Smooth muscle cell (in vitro differentiated cells): ENCODE data around the gene SPPL2B. TPM values are rescaled to one million over a fixed set of nuclear protein-coding genes. Genes with fewer than 3 reads are reported as not detected.

Experiments
- DNase-seq: peaks from one replicate; lab custom pipeline; 2025; ENCODE audit not compliant: unreplicated experiment; lab: John Stamatoyannopoulos, UW
- H2AFZ ChIP-seq: fragments of 200-600 bp; sonication (generic); 2 replicates; pipeline ENCODE4 v1.6.0; 2016; ENCODE audit warnings: antibody characterized with exemption, low read depth, mild to moderate bottlenecking
- H3F3A ChIP-seq: fragments of 200-600 bp; sonication (generic); 2 replicates; pipeline ENCODE4 v1.6.0; 2017; ENCODE audit warnings: antibody characterized with exemption, low read depth
- H3K27ac ChIP-seq: fragments of 200-600 bp; sonication (generic); 2 replicates; pipeline ENCODE4 v1.5.1; 2016; ENCODE audit warnings: low read depth, mild to moderate bottlenecking
- H3K27me3 ChIP-seq: fragments of 200-600 bp; sonication (generic); 2 replicates; pipeline ENCODE4 v1.6.1; 2016; ENCODE audit warnings: low read depth, mild to moderate bottlenecking
- H3K36me3 ChIP-seq: fragments of 200-600 bp; sonication (generic); 2 replicates; pipeline ENCODE4 v1.5.1; 2016; ENCODE audit warnings: low read depth
- H3K4me1 ChIP-seq: fragments of 200-600 bp; sonication (generic); 2 replicates; pipeline ENCODE4 v1.5.1; 2016; ENCODE audit warnings: low read depth
- H3K4me2 ChIP-seq: fragments of 200-600 bp; sonication (generic); 2 replicates; pipeline ENCODE4 v1.6.0; 2016; ENCODE audit warnings: mild to moderate bottlenecking
- H3K4me3 ChIP-seq: fragments of 200-600 bp; sonication (generic); 2 replicates; pipeline ENCODE4 v1.5.1; 2016; ENCODE audit warnings: mild to moderate bottlenecking
- H3K79me2 ChIP-seq: fragments of 200-600 bp; sonication (generic); 2 replicates; pipeline ENCODE4 v1.6.0; 2016; ENCODE audit warnings: low read depth, mild to moderate bottlenecking
- H3K9ac ChIP-seq: fragments of 200-600 bp; sonication (generic); 2 replicates; pipeline ENCODE4 v1.6.0; 2016; ENCODE audit warnings: low read depth
- H3K9me3 ChIP-seq: fragments of 200-600 bp; sonication (generic); replicated peaks from 2 replicates; pipeline ENCODE4 v1.5.1; 2016; ENCODE audit warnings: low read depth
- H4K20me1 ChIP-seq: fragments of 200-600 bp; sonication (generic); 2 replicates; pipeline ENCODE4 v1.6.0; 2016; ENCODE audit warnings: low read depth
- WGBS: methylation state at CpG from one replicate; pipeline ENCODE4 v1.1.7; 2016; ENCODE audit warnings: low lambda C conversion rate; 5-methylcytosine and 5-hydroxymethylcytosine counted together
- polyA plus RNA-seq: library from polyadenylated mRNA; unstranded; fragments of >200 nt; fragmentation: Nextera tagmentation; extraction: Ambion mirVana; gene quantifications from 2 replicates; pipeline ENCODE4 v1.2.1, GENCODE V29; 2016
- total RNA-seq: library from RNA; depleted of rRNA; stranded (reverse); fragments of >200 nt; gene quantifications from 2 replicates; pipeline ENCODE4 v1.2.3, GENCODE V29; 2014
- TF ChIP-seq, protein P1 (sequence below): fragments of 200-600 bp; sonication (generic); IDR thresholded peaks from 2 replicates; pipeline ENCODE4 v1.5.1; 2017; ENCODE audit warnings: borderline replicate concordance, mild to moderate bottlenecking, antibody characterized with exemption; ENCODE audit not compliant: insufficient read depth, poor library complexity, severe bottlenecking

Gene SPPL2B
- total and polyA plus RNA-seq, 2 experiments from 2014 or later = 53.6 to 54.7 TPM

DNA sequence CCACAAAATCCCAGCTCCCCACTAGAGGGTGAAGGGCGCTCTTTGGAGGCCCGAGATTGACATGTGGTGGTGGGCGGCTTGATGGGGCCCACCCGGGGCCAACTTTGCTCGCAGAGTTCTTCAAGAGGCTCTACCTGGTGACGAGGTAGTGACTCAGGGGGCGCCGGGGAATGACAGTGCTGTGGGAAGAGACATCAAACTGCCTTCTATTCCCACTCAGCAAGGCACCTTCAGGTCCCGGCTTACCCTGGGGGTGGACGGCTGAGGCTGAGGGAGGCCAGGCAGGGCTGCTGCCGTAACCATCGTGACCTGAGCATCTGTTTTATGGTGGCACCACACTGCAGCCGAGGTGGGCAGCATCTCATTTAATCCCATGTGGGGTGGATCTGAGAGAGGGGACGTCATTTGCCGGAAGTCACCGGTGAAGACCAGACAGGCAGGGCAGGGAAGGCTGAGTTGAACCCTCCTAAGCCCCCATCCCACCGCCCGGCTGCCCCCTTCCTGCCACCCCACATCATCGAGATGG lies 22.1 kb upstream of the SPPL2B start:
- no peak for DNase-seq
- WGBS = 87% methylated on average over 19 of the region's 19 CpGs
- Histone ChIP-seq H4K20me1 (no peaks in the 10 kb centered on the region), H3K9me3 (no peaks in the 10 kb centered on the region), H2AFZ (no peak overlapping the region), H3K4me3 (no peak overlapping the region), H3K4me2 (no peak overlapping the region), H3K79me2 (no peaks in the 10 kb centered on the region), H3K27me3 (peaks cover 16% of the 10 kb centered on the region), H3F3A (no peaks in the 10 kb centered on the region), H3K4me1 (no peaks in the 10 kb centered on the region), H3K36me3 (no peaks in the 10 kb centered on the region), H3K27ac (no peak overlapping the region), H3K9ac (no peak overlapping the region)
- TF ChIP-seq, protein P1, sequence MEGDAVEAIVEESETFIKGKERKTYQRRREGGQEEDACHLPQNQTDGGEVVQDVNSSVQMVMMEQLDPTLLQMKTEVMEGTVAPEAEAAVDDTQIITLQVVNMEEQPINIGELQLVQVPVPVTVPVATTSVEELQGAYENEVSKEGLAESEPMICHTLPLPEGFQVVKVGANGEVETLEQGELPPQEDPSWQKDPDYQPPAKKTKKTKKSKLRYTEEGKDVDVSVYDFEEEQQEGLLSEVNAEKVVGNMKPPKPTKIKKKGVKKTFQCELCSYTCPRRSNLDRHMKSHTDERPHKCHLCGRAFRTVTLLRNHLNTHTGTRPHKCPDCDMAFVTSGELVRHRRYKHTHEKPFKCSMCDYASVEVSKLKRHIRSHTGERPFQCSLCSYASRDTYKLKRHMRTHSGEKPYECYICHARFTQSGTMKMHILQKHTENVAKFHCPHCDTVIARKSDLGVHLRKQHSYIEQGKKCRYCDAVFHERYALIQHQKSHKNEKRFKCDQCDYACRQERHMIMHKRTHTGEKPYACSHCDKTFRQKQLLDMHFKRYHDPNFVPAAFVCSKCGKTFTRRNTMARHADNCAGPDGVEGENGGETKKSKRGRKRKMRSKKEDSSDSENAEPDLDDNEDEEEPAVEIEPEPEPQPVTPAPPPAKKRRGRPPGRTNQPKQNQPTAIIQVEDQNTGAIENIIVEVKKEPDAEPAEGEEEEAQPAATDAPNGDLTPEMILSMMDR = no peak

DNA sequence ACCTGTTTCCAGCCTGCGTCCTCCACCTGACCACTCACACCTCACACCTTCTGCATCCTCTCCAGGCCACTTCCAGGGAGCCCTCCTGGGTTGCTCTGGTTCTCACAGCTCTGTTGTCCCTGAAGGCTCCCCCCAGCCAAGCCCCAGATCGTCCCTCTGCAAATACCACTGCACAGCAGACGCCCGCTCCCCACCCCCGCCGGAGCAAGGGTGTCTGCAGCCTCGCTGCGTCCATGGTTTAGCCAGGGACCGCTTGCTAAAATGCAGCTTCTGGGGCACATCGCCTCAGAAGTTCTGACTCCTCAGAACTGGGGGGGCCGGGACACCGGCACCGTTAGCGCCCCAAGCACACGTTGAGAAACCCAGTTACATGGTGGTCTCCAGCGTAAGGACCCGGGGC lies 21.5 kb upstream of the SPPL2B start:
- no peak overlapping the region for H3K4me3 ChIP-seq
- H3K9ac ChIP-seq = no peak overlapping the region
- peaks cover 16% of the 10 kb centered on the region for H3K27me3 ChIP-seq
- no peak overlapping the region for H3K27ac ChIP-seq
- H4K20me1 ChIP-seq = no peaks in the 10 kb centered on the region
- no peaks in the 10 kb centered on the region for H3K9me3 ChIP-seq
- H3F3A ChIP-seq = no peaks in the 10 kb centered on the region
- no peaks in the 10 kb centered on the region for H3K4me1 ChIP-seq
- WGBS = 82% methylated on average over 16 of the region's 17 CpGs
- H3K36me3 ChIP-seq = no peaks in the 10 kb centered on the region
- TF ChIP-seq, protein P1 = no peak
- no peak overlapping the region for H2AFZ ChIP-seq
- H3K79me2 ChIP-seq = no peaks in the 10 kb centered on the region
- no peak for DNase-seq
- H3K4me2 ChIP-seq = no peak overlapping the region

DNA sequence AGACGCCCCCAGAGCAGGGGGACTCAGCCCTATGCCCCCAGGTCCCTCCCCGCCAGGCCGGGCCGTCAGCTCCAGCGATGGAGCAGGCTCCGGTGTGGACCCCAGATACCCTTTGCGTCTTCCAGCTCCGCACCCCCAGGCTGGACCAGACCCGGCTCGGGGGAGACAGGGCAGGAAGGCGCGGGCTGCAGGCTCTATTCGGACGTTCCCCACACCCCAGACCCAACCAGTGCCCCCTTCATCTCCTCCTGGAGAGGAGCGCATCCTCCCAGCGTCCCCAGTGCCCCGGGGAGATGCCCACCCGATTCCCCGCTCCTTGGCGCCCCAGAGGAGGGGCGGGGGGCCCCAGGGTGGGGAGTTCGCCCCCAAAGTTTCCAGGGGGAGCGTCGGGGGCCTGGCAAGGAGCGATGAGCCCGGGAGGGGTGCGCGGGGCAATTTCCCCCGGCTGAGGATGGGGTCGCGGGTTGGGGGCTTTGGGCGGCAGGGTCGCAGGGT lies 20.9 kb upstream of the SPPL2B start:
- H3K4me2 ChIP-seq = no peak overlapping the region
- H3F3A ChIP-seq = no peaks in the 10 kb centered on the region
- H2AFZ ChIP-seq = no peak overlapping the region
- no peak for DNase-seq
- TF ChIP-seq, protein P1 = no peak
- H3K9ac ChIP-seq = no peak overlapping the region
- H3K27ac ChIP-seq = no peak overlapping the region
- H3K9me3 ChIP-seq = no peaks in the 10 kb centered on the region
- H3K79me2 ChIP-seq = no peaks in the 10 kb centered on the region
- 79% methylated on average over 7 of the region's 33 CpGs for WGBS
- H3K36me3 ChIP-seq = no peaks in the 10 kb centered on the region
- H3K4me1 ChIP-seq = no peaks in the 10 kb centered on the region
- H3K4me3 ChIP-seq = no peak overlapping the region
- H3K27me3 ChIP-seq = peaks cover 16% of the 10 kb centered on the region
- no peaks in the 10 kb centered on the region for H4K20me1 ChIP-seq

DNA sequence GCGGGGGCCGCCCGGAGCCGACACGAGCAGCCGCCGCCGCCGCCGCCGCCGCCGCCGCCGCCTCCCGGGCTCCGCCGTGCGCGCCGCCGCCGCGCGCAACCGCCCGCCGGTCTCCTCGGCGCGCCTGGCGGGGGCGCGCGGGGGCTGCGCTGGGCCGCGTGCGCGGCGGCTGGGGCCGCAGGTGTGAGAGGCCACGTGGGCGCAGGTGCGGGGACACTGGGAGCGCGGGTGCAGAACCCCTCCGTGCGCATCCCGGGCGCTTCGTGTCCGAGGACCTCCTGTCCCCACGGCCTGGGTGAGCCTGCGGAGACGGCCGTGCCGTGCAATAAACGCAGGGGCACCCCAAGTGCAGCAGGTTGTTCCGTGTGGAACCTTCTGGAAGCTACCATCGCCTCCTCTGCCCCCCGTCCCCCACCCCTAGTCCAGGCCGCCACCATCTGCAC lies 20.3 kb upstream of the SPPL2B start, which contains the start of gene LINGO3:
Gene LINGO3, minus strand, starts transcription at position 41 of the 443 bp plus-strand sequence. CDS start 16,378 bp downstream, outside the sequence.
- TF ChIP-seq, protein P1 = no peak
- Histone ChIP-seq H3K27me3 (peaks cover 16% of the 10 kb centered on the region), H3K9me3 (no peaks in the 10 kb centered on the region), H3K27ac (no peak within 1 kb of the TSS), H4K20me1 (no peaks in the 10 kb centered on the region), H3K4me1 (no peaks in the 10 kb centered on the region), H3F3A (no peaks in the 10 kb centered on the region), H3K4me3 (no peak within 1 kb of the TSS), H3K36me3 (no peaks in the 10 kb centered on the region), H3K9ac (no peak within 1 kb of the TSS), H3K79me2 (no peaks in the 10 kb centered on the region), H2AFZ (no peak within 1 kb of the TSS), H3K4me2 (peak within 1 kb of the TSS; percentile 68)
- WGBS = 17% methylated on average over 16 of the region's 63 CpGs
- no peak for DNase-seq
